GM18867 (cell line): ENCODE results near the gene ACSM6.

Experiments
- ATAC-seq: cut with Tn5 transposase; IDR thresholded peaks from one replicate; pipeline ENCODE4 v1.9.1; 2021; ENCODE audit warnings: mild to moderate bottlenecking, moderate library complexity; ENCODE audit not compliant: unreplicated experiment

The ACSM6 gene

GRCh38 chr10:95265572-95265971 is 71.5 kb downstream of the ACSM6 start:
- no peak for ATAC-seq

DNA sequence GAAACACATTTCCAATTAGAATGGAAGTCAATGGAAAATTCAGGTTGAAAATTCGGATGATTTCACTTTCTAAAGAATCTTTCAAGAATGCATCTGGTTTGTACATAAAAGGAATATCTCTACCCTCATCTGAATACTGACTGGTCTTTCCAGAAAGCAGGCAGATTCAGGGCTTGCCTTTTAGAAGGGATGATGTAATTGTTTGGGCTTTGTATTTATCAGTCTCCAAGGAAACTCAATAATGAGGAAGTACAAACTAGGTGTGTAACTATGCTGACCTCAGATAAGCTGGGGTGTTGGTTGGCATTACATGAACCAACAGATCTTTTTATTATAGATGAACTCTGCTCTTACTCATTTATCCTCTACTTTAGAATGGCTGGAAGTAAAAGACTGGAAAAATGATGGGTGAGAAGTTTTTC is 72.6 kb downstream of the ACSM6 start:
- peak; percentile 94 for ATAC-seq

GRCh38 chr10:95267251-95267650 is 73.2 kb downstream of the ACSM6 start:
- ATAC-seq, result no peak

GRCh38 chr10:95268438-95268837 is 74.4 kb downstream of the ACSM6 start:
- no peak for ATAC-seq

DNA sequence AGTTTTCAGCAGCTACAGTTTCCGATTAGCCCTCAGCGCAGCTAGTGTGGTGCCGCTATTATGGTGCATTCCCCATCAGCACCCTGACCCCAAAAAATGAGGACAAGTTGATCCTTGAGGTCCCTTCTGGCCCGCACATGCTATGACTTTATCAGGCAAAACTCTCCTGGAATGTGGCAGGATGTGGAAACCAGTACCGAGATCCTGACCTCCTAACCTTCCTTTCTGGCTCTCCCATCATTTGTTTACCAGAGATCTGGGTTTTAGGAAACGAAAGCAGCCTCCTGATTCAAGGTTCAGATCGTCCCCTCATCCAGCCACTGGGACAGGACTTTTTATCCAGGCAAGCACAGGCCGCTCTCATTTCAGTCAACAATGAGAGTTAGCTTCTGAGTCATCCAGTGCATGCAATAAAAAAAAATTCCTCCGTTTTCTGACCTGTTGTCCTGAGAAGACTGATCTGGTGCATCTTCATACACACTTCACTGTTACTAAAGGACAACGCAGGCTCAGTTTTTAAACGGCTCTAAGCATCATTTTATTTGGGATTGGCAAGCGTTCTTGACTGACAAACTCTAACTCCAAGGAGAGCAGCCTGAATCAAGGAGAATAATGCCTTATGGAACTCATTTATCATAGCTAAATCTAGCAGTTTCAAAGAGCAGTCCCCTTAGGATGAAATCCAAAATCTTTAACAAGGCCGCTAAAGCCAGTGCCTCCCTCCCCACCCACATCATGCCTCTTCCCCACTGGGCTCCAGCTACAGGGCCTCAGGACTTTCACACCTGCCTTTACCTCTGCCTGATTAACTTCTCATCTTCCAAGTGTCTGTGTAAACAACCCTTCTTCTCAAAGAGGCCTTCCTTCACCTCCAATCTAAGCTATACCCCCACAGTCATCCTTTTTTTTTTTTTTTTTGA is 79.6 kb downstream of the ACSM6 start:
- no peak for ATAC-seq

GRCh38 chr10:95275726-95276366 is 81.8 kb downstream of the ACSM6 start:
- no peak for ATAC-seq

- ATAC-seq, result no peak
Observed at GRCh38 chr10:95276367-95277200, 82.5 kb downstream of the ACSM6 start.

- no peak for ATAC-seq
Observed at GRCh38 chr10:95277201-95277570, 83.1 kb downstream of the ACSM6 start.

DNA sequence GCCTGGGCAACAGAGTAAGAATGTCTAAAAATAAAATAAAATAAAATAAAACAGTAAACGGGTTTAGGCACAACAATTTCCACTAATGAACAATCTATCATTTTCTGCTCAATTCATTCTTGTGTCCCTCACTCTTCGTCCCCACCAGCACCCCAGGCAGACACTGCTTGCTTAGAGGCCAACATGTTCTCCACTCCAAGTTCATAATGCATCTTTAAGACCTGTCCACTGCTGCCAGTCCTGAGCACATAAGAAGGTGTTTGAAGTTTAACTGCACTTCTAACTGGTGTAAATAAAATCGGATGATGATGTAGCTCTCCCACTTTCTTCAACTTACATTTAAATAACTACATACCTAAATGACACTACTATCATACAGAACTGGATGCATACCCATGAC is 83.6 kb downstream of the ACSM6 start:
- ATAC-seq, result no peak
